Esophagus squamous epithelium (tissue), 4 donors: ENCODE results near the gene GTSF1L.

Experiments
- POLR2A ChIP-seq, 4 donors: fragments of 450-650 bp; IDR thresholded peaks; one replicate each; pipeline ENCODE4 v1.6.1; 2017; ENCODE audit warnings: antibody characterized with exemption in 4 of 4, mild to moderate bottlenecking in 4 of 4, moderate library complexity in 3 of 4
- TF ChIP-seq, protein P1 (sequence below), 6 experiments: fragments of 450-650 bp in 4 of 6; fragments of 200-600 bp in 2 of 6; sonication (generic) in 2 of 6; IDR thresholded peaks; one replicate each; pipeline ENCODE4 v1.5.1; 2016 to 2019; ENCODE audit warnings: antibody characterized with exemption in 6 of 6, mild to moderate bottlenecking in 4 of 6, moderate library complexity in 4 of 6

DNA sequence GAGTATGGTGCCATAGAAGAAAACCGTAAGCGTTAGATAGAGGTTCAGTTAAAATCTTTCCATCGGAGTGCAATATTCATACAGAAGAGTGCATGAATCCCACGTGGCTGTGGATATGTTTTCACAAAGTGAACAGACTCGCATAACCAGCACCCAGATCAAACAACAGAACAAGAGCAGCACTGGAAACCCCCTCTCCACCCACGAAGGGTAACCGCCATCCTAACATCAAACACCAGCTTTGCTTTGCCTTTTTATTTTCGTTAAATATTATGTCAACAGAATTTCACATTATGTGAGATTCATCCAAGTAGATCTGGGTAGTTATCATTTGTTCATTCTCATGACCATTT lies 4.7 kb downstream of the GTSF1L start:
- TF ChIP-seq, protein P1, sequence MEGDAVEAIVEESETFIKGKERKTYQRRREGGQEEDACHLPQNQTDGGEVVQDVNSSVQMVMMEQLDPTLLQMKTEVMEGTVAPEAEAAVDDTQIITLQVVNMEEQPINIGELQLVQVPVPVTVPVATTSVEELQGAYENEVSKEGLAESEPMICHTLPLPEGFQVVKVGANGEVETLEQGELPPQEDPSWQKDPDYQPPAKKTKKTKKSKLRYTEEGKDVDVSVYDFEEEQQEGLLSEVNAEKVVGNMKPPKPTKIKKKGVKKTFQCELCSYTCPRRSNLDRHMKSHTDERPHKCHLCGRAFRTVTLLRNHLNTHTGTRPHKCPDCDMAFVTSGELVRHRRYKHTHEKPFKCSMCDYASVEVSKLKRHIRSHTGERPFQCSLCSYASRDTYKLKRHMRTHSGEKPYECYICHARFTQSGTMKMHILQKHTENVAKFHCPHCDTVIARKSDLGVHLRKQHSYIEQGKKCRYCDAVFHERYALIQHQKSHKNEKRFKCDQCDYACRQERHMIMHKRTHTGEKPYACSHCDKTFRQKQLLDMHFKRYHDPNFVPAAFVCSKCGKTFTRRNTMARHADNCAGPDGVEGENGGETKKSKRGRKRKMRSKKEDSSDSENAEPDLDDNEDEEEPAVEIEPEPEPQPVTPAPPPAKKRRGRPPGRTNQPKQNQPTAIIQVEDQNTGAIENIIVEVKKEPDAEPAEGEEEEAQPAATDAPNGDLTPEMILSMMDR (IDR thresholded peaks at IDR 0.05), result no peak
- no peak for TF ChIP-seq POLR2A (IDR thresholded peaks at IDR 0.05)
